ENCODE measurements around the gene USP51.
"Not testable (repeated sequence)": the region's sequence is repeated elsewhere in the genome, so short reads cannot be mapped to it uniquely, and the experiment has no call there.

Gene USP51

DNA sequence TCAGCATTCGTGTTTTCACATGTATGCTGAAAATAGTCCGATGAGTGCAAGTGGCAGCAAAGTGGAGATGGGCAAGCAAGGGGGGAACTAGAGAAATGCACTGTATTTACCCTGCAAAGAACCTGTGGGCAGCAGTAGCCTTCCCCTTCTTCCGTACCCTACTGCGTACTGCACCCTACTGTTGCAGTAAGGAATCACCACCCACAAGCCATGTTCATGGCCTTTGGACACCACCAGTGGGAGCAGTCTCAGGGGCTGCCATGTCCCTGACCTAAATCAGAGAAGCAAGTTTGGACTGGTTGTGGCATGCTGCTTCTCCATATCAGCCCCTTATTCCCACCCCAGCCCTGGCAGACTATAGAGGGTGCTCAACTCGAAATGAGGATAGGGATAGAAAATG, 25.6 kb downstream of the USP51 start:
- DNase-seq = not testable (repeated sequence)

- DNase-seq = not testable (repeated sequence)
Observed at GRCh38 chrX:55459926-55460325, 29.7 kb downstream of the USP51 start.

- not testable (repeated sequence) for DNase-seq
Observed at GRCh38 chrX:55459426-55459825, 30.2 kb downstream of the USP51 start.

- DNase-seq = not testable (repeated sequence)
Observed at GRCh38 chrX:55455708-55456107, 33.9 kb downstream of the USP51 start.

DNA sequence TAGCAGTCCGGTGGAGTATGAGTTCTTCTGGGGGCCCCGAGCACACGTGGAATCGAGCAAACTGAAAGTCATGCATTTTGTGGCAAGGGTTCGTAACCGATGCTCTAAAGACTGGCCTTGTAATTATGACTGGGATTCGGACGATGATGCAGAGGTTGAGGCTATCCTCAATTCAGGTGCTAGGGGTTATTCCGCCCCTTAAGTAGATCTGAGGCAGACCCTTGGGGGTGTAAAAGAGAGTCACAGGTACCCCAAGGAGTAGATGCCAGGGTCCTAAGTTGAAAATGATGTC, 36.9 kb downstream of the USP51 start:
- no peak for DNase-seq

DNA sequence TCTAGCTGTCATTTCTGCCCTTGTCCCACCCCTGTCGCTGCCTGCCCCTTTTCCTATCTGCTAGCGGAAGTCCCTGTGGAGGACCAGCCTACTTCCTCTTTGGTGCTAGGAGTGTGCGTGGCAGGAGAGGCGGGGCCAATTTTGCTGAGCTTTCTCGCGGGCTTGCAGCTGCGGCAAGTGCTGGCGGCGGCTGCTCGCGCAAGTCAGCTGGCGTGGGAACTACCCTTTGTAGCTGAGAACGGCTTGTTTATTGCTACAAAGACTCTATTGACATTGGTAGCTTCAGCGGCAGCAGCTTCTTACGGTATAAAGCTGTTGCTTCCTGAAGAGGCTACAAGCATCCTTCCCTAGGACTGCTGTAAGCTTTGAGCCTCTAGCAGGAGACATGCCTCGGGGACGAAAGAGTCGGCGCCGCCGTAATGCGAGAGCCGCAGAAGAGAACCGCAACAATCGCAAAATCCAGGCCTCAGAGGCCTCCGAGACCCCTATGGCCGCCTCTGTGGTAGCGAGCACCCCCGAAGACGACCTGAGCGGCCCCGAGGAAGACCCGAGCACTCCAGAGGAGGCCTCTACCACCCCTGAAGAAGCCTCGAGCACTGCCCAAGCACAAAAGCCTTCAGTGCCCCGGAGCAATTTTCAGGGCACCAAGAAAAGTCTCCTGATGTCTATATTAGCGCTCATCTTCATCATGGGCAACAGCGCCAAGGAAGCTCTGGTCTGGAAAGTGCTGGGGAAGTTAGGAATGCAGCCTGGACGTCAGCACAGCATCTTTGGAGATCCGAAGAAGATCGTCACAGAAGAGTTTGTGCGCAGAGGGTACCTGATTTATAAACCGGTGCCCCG, 37.4 kb downstream of the USP51 start, which contains the start of gene MAGEH1:
Gene MAGEH1 (plus strand): TSS at position 138 of the 843 bp plus-strand sequence. CDS start 248 bp downstream, at position 386.
- peak; percentile 69 to 80 for DNase-seq

DNA sequence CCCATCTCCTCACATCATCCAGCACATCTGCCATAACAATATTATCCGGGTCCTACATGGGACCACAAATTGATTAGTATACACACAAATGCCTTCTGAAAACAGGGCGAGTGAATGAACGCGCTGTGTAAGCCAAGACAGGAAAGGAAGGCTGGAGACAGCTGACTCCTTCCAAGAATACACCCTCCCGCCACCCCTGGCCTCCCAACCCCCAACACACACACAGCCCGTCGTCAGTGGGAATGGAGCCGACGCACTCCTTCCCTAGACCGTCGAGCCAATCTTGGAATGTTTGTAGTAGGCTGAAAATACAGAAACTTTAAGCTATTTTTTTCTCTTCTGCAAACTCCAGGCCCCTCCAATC, 38.0 kb downstream of the USP51 start:
- DNase-seq = no peak

GRCh38 chrX:55451141-55451540, 38.5 kb downstream of the USP51 start:
- no peak for DNase-seq

- DNase-seq = no peak
Observed at GRCh38 chrX:55450259-55450658, 39.4 kb downstream of the USP51 start.

DNA sequence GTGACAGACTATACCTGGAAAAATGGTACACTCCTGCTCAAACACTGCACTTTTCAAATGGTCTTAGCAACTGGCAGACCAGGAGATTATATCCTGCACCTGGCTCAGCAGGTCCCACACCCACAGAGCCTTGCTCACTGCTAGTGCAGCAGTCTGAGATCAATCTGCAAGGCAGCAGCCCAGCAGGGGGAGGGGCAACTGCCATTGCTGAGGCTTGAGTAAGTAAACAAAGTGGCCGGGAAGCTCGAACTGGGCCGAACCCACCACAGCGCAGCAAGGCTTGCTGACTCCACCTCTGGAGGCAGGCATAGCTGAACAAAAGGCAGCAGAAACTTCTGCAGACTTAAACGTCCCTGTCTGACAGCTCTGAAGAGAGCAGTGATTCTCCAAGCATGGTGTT, 46.2 kb downstream of the USP51 start:
- not testable (repeated sequence) for DNase-seq
